ENCODE results near the gene ANKRA2.

Gene ANKRA2

GRCh38 chr5:73528248-73528647, 37.2 kb downstream of the ANKRA2 start:
- Histone ChIP-seq H3K4me1 (ENCODE audit: control insufficient read depth, low read length) (peaks cover 6% of the 10 kb centered on the region; the same call in 1 of the 2 replicates), H3K4me3 (ENCODE audit: low read length) (no peak overlapping the region), H3K27ac (ENCODE audit: low read depth, low read length) (no peak overlapping the region), H3K79me2 (ENCODE audit: control insufficient read depth, low read length) (no peaks in the 10 kb centered on the region), H3K27me3 (ENCODE audit: control insufficient read depth, low read length) (peaks cover 6% of the 10 kb centered on the region; the same call in 1 of the 2 replicates), H3F3A (ENCODE audit: control insufficient read depth, insufficient read depth) (no peaks in the 10 kb centered on the region), H3K9me3 (ENCODE audit: control insufficient read depth, insufficient read depth, low read length) (no peaks in the 10 kb centered on the region), H3K36me3 (ENCODE audit: control insufficient read depth, low read length) (no peaks in the 10 kb centered on the region), H3K9me2 (replicated peaks; ENCODE audit: control insufficient read depth, low read length) (no peaks in the 10 kb centered on the region), H3K4me2 (ENCODE audit: low read length) (0 out of 2 replicates have a peak overlapping the region, but pooled peaks have one; percentile 5), H4K20me1 (ENCODE audit: control insufficient read depth, insufficient read depth, low read depth, low read length) (no peaks in the 10 kb centered on the region)
- TF ChIP-seq, protein P1, sequence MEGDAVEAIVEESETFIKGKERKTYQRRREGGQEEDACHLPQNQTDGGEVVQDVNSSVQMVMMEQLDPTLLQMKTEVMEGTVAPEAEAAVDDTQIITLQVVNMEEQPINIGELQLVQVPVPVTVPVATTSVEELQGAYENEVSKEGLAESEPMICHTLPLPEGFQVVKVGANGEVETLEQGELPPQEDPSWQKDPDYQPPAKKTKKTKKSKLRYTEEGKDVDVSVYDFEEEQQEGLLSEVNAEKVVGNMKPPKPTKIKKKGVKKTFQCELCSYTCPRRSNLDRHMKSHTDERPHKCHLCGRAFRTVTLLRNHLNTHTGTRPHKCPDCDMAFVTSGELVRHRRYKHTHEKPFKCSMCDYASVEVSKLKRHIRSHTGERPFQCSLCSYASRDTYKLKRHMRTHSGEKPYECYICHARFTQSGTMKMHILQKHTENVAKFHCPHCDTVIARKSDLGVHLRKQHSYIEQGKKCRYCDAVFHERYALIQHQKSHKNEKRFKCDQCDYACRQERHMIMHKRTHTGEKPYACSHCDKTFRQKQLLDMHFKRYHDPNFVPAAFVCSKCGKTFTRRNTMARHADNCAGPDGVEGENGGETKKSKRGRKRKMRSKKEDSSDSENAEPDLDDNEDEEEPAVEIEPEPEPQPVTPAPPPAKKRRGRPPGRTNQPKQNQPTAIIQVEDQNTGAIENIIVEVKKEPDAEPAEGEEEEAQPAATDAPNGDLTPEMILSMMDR (IDR thresholded peaks at IDR 0.05; ENCODE audit: low read depth, low read length, poor library complexity, severe bottlenecking), result no peak
- TF ChIP-seq EZH2phosphoT487 (IDR thresholded peaks at IDR 0.05; ENCODE audit: borderline replicate concordance, low read length), result no peak

- no peaks in the 10 kb centered on the region for H3K9me2 ChIP-seq (replicated peaks; ENCODE audit: control insufficient read depth, low read length)
- peaks cover 6% of the 10 kb centered on the region; the same call in 1 of the 2 replicates for H3K4me1 ChIP-seq (ENCODE audit: control insufficient read depth, low read length)
- H3F3A ChIP-seq (ENCODE audit: control insufficient read depth, insufficient read depth), result no peaks in the 10 kb centered on the region
- TF ChIP-seq EZH2phosphoT487 (IDR thresholded peaks at IDR 0.05; ENCODE audit: borderline replicate concordance, low read length), result no peak
- TF ChIP-seq, protein P1 (IDR thresholded peaks at IDR 0.05; ENCODE audit: low read depth, low read length, poor library complexity, severe bottlenecking), result no peak
- no peak overlapping the region for H3K4me2 ChIP-seq (ENCODE audit: low read length)
- H3K4me3 ChIP-seq (ENCODE audit: low read length), result no peak overlapping the region
- H3K79me2 ChIP-seq (ENCODE audit: control insufficient read depth, low read length), result no peaks in the 10 kb centered on the region
- H3K36me3 ChIP-seq (ENCODE audit: control insufficient read depth, low read length), result no peaks in the 10 kb centered on the region
- H3K27me3 ChIP-seq (ENCODE audit: control insufficient read depth, low read length), result 0 out of 2 replicates have a peak, but pooled peaks cover 2% of the 10 kb centered on the region
- H3K9me3 ChIP-seq (ENCODE audit: control insufficient read depth, insufficient read depth, low read length), result no peaks in the 10 kb centered on the region
- H3K27ac ChIP-seq (ENCODE audit: low read depth, low read length), result no peak overlapping the region
- H4K20me1 ChIP-seq (ENCODE audit: control insufficient read depth, insufficient read depth, low read depth, low read length), result no peaks in the 10 kb centered on the region
These were observed 39.7 kb downstream of the ANKRA2 start for GRCh38 chr5:73525606-73526203.

DNA sequence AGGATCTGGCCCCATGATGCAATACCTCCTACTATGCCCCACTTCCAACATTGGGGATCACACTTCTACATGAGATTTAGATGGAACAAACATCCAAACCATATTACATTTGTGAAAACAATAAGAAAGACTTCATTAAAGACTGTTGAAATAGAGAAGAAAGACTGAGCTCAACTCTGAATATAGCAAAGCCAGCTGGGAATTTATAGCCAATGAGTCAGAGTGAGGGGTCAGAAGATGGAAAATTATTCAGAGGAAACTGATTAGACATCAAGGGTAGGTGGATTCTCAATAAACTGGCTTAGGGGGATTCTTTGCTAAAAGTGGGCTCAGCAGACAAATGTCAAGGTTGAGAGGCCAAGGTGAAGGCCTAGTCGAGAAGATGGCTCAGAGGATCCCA, 41.6 kb downstream of the ANKRA2 start:
- Histone ChIP-seq H3K9me2 (replicated peaks; ENCODE audit: control insufficient read depth, low read length) (no peaks in the 10 kb centered on the region), H3K4me1 (ENCODE audit: control insufficient read depth, low read length) (peaks cover 14% of the 10 kb centered on the region), H3K4me3 (ENCODE audit: low read length) (no peak overlapping the region), H3K27me3 (ENCODE audit: control insufficient read depth, low read length) (no peaks in the 10 kb centered on the region), H3K9me3 (ENCODE audit: control insufficient read depth, insufficient read depth, low read length) (no peaks in the 10 kb centered on the region), H3K79me2 (ENCODE audit: control insufficient read depth, low read length) (no peaks in the 10 kb centered on the region), H3K4me2 (ENCODE audit: low read length) (no peak overlapping the region), H3K36me3 (ENCODE audit: control insufficient read depth, low read length) (no peaks in the 10 kb centered on the region), H3K27ac (ENCODE audit: low read depth, low read length) (no peak overlapping the region), H4K20me1 (ENCODE audit: control insufficient read depth, insufficient read depth, low read depth, low read length) (no peaks in the 10 kb centered on the region), H3F3A (ENCODE audit: control insufficient read depth, insufficient read depth) (no peaks in the 10 kb centered on the region)
- TF ChIP-seq EZH2phosphoT487 (IDR thresholded peaks at IDR 0.05; ENCODE audit: borderline replicate concordance, low read length), result no peak

DNA sequence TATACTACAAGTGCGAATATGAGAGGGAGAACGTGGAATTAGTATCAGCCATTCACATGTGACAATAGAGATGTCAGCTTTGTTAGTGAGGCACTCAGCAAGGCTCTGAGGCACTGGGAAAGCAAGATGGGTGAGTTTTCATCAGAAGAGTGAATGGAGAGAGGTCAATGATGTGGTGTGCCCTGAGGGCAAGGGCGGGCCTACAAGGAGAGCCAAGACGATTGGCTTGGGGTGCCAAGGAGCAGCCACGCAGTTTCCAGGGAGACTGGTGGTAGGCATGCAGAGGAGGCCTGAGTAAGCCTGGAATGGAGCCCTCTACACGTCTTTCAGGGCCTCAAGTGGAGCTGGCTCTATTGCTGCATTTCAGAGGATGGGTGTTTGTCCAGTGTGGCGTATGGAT, 42.5 kb downstream of the ANKRA2 start:
- Histone ChIP-seq H3K36me3 (ENCODE audit: control insufficient read depth, low read length) (no peaks in the 10 kb centered on the region), H3K79me2 (ENCODE audit: control insufficient read depth, low read length) (no peaks in the 10 kb centered on the region), H3F3A (ENCODE audit: control insufficient read depth, insufficient read depth) (no peaks in the 10 kb centered on the region), H3K9me2 (replicated peaks; ENCODE audit: control insufficient read depth, low read length) (no peaks in the 10 kb centered on the region), H3K27me3 (ENCODE audit: control insufficient read depth, low read length) (no peaks in the 10 kb centered on the region), H3K27ac (ENCODE audit: low read depth, low read length) (no peak overlapping the region), H4K20me1 (ENCODE audit: control insufficient read depth, insufficient read depth, low read depth, low read length) (no peaks in the 10 kb centered on the region), H3K4me1 (ENCODE audit: control insufficient read depth, low read length) (peaks cover 9% of the 10 kb centered on the region), H3K9me3 (ENCODE audit: control insufficient read depth, insufficient read depth, low read length) (no peaks in the 10 kb centered on the region), H3K4me2 (ENCODE audit: low read length) (no peak overlapping the region), H3K4me3 (ENCODE audit: low read length) (no peak overlapping the region)
- TF ChIP-seq, protein P1 (IDR thresholded peaks at IDR 0.05; ENCODE audit: low read depth, low read length, poor library complexity, severe bottlenecking), result no peak
- no peak for TF ChIP-seq EZH2phosphoT487 (IDR thresholded peaks at IDR 0.05; ENCODE audit: borderline replicate concordance, low read length)
